ENCODE measurements around the gene KPNA5. TPM values are rescaled to one million over a fixed set of nuclear protein-coding genes. Genes with fewer than 3 reads are reported as not detected.

KPNA5 gene
- total and polyA plus RNA-seq, 2 of the 13 experiments (the other 11 are each of a cell fraction or from before 2014, with no cell fraction given), result 5.3 to 13.0 TPM

- TF ChIP-seq GMEB1 (CRISPR knock-in tag; IDR thresholded peaks at IDR 0.05; ENCODE audit: borderline replicate concordance), result peak; percentile 38; the same call in 1 of the 2 replicates
- TF ChIP-seq ZNF274 (CRISPR knock-in tag; IDR thresholded peaks at IDR 0.05), result no peak
- no peak for TF ChIP-seq ADNP (CRISPR knock-in tag; IDR thresholded peaks at IDR 0.05)
- TF ChIP-seq HES4 (CRISPR knock-in tag; IDR thresholded peaks at IDR 0.05; ENCODE audit: borderline replicate concordance), result no peak
- TF ChIP-seq ZSCAN22 (CRISPR knock-in tag; IDR thresholded peaks at IDR 0.05), result no peak
- TF ChIP-seq ZNF546 (CRISPR knock-in tag; conservative IDR thresholded peaks at IDR 0.05), result no peak
- peak; percentile 29; the same call in 1 of the 2 replicates for TF ChIP-seq FOSL1 (CRISPR knock-in tag; IDR thresholded peaks at IDR 0.05; ENCODE audit: borderline replicate concordance)
- peak; percentile 74; the same call in 1 of the 2 replicates for TF ChIP-seq ELF1 (CRISPR knock-in tag; IDR thresholded peaks at IDR 0.05)
- TF ChIP-seq AGO1 (IDR thresholded peaks at IDR 0.05; ENCODE audit: low read depth, low read length, poor library complexity, severe bottlenecking), result no peak
- no peak for TF ChIP-seq IKZF4 (CRISPR knock-in tag; IDR thresholded peaks at IDR 0.05; ENCODE audit: borderline replicate concordance, low read depth, not compliant biosample characterization)
- TF ChIP-seq ZNF781 (CRISPR knock-in tag; IDR thresholded peaks at IDR 0.05; ENCODE audit: borderline replicate concordance, not compliant biosample characterization), result no peak
- peak; percentile 67; the same call in 1 of the 2 replicates for TF ChIP-seq ZNF512B (CRISPR knock-in tag; IDR thresholded peaks at IDR 0.05; ENCODE audit: borderline replicate concordance)
- no peak for TF ChIP-seq ZNF761 (CRISPR knock-in tag; conservative IDR thresholded peaks at IDR 0.05)
- no peak for TF ChIP-seq ZFP41 (CRISPR knock-in tag; IDR thresholded peaks at IDR 0.05; ENCODE audit: borderline replicate concordance)
- 0 out of 2 replicates have a peak, but pooled peaks have one; percentile 12 for TF ChIP-seq ONECUT2 (CRISPR knock-in tag; IDR thresholded peaks at IDR 0.05)
- TF ChIP-seq ZNF335 (CRISPR knock-in tag; IDR thresholded peaks at IDR 0.05), result peak; percentile 98
- TF ChIP-seq ZNF484 (CRISPR knock-in tag; IDR thresholded peaks at IDR 0.05; ENCODE audit: borderline replicate concordance, low read depth), result no peak
- peak; percentile 87 for TF ChIP-seq RCOR2 (CRISPR knock-in tag; IDR thresholded peaks at IDR 0.05)
- TF ChIP-seq CBX2 (IDR thresholded peaks at IDR 0.05; ENCODE audit: low read depth, low read length), result no peak
- TF ChIP-seq CBX2 (CRISPR knock-in tag; IDR thresholded peaks at IDR 0.05; ENCODE audit: low read depth), result no peak
- TF ChIP-seq ZSCAN29 (CRISPR knock-in tag; conservative IDR thresholded peaks at IDR 0.05), result peak; percentile 73; the same call in 1 of the 2 replicates
- TF ChIP-seq TBL1XR1 (IDR thresholded peaks at IDR 0.05; ENCODE audit: borderline replicate concordance, low read length, partially characterized antibody), result no peak
- TF ChIP-seq SYNCRIP (IDR thresholded peaks at IDR 0.05; ENCODE audit: insufficient read depth, low read depth, low read length), result no peak
Observed at GRCh38 chr6:116631379-116631990, 49.5 kb upstream of the KPNA5 start (continued).
